Fibroblast of lung (primary cell): ENCODE results near the gene CARMIL3.
"Not testable (repeated sequence)": the region's sequence is repeated elsewhere in the genome, so short reads cannot be mapped to it uniquely, and the experiment has no call there.

Experiments
- EZH2 ChIP-seq: IDR thresholded peaks from 2 replicates; pipeline ENCODE4 v1.5.1; 2012; ENCODE audit warnings: low read length, control low read depth, mild to moderate bottlenecking; ENCODE audit errors: missing control alignments
- TF ChIP-seq, protein P1 (sequence below), 2 donors: IDR thresholded peaks in 1 of 2; conservative IDR thresholded peaks in 1 of 2; 1 replicate in 1 of 2; 2 replicates in 1 of 2; pipeline ENCODE4 v1.5.1; 2011 to 2012; ENCODE audit warnings: low read length in 2 of 2, control low read depth in 1 of 2, inconsistent platforms in 1 of 2, low read depth in 1 of 2, mild to moderate bottlenecking in 1 of 2

DNA sequence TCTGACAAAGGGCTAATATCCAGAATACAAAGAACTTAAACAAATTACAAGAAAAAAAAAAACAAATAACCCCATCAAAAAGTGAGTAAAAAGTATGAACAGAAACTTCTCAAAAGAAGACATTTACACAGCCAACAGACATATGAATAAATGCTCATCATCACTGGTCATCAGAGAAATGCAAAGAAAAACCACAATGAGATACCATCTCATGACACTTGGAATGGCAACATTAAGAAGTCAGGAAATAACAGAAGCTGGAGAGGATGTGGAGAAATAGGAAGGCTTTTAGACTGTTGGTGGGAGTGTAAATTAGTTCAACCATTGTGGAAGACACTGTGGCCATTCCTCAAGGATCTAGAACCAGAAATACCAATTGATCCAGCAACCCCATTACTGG lies 32.8 kb upstream of the CARMIL3 start:
- TF ChIP-seq EZH2 = not testable (repeated sequence)
- TF ChIP-seq, protein P1, sequence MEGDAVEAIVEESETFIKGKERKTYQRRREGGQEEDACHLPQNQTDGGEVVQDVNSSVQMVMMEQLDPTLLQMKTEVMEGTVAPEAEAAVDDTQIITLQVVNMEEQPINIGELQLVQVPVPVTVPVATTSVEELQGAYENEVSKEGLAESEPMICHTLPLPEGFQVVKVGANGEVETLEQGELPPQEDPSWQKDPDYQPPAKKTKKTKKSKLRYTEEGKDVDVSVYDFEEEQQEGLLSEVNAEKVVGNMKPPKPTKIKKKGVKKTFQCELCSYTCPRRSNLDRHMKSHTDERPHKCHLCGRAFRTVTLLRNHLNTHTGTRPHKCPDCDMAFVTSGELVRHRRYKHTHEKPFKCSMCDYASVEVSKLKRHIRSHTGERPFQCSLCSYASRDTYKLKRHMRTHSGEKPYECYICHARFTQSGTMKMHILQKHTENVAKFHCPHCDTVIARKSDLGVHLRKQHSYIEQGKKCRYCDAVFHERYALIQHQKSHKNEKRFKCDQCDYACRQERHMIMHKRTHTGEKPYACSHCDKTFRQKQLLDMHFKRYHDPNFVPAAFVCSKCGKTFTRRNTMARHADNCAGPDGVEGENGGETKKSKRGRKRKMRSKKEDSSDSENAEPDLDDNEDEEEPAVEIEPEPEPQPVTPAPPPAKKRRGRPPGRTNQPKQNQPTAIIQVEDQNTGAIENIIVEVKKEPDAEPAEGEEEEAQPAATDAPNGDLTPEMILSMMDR (conservative IDR thresholded peaks at IDR 0.05 in 1 of 2, IDR thresholded peaks at IDR 0.05 in 1 of 2; ENCODE audit: low read depth in 1 of 2, low read length in 2 of 2) = not testable (repeated sequence)
